Measurements from ENCODE around the gene FUOM. TPM values are rescaled to one million over a fixed set of nuclear protein-coding genes. Genes with fewer than 3 reads are reported as not detected.

The FUOM gene
- total and polyA plus RNA-seq, 12 donors: 4.8 to 47.9 (median 15.8) TPM

DNA sequence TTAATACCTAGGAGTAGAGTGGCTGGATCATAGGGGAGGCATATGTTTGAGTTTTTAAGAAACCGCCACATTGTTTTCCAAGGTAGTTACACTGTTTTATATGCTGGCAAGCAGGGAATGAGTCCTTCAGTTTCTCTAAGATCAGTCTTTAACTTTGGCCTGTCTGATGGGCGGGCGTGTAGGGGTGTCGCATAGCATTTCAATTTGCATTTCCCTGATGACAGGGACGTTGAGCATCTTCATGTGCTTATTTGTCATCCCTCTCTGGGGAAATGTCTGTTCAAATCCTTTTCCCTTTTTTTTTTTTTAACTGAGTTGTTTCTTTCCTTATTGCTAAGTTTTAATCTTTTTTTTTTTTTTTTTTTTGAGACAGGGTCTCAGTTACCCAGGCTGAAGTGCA, 46.0 kb upstream of the FUOM start:
- intact Hi-C loops (cut with DNase I): no loop called here
- Histone ChIP-seq H3K9me3 (replicated peaks in 1 of 3) (no peaks in the 10 kb centered on the region), H3K4me3 (no peak overlapping the region), H3K27ac (no peak overlapping the region), H3K4me1 (replicated peaks in 1 of 2) (peaks cover 9 to 13% of the 10 kb centered on the region in 2 donors), H3K36me3 (replicated peaks in 1 of 2) (peaks cover 0 to 41% of the 10 kb centered on the region in 2 donors), H3K27me3 (no peaks in the 10 kb centered on the region)
- TF ChIP-seq CTCF (IDR thresholded peaks at IDR 0.05) (no peak), POLR2A (IDR thresholded peaks at IDR 0.05) (no peak)
- peak in 1 of 7 donors; percentile 17 for DNase-seq
- 93 to 97% (median 95%) methylated on average over 5 of the region's 5 CpGs for WGBS, 4 donors

GRCh38 chr10:133403359-133403758, 45.5 kb upstream of the FUOM start:
- DNase-seq: peak in 2 of 7 donors; percentile 13 to 35
- 87 to 91% (median 88%) methylated on average over 16 of the region's 16 CpGs for WGBS, 4 donors
- peaks cover 0 to 45% of the 10 kb centered on the region in 2 donors for H3K36me3 ChIP-seq (replicated peaks in 1 of 2)

DNA sequence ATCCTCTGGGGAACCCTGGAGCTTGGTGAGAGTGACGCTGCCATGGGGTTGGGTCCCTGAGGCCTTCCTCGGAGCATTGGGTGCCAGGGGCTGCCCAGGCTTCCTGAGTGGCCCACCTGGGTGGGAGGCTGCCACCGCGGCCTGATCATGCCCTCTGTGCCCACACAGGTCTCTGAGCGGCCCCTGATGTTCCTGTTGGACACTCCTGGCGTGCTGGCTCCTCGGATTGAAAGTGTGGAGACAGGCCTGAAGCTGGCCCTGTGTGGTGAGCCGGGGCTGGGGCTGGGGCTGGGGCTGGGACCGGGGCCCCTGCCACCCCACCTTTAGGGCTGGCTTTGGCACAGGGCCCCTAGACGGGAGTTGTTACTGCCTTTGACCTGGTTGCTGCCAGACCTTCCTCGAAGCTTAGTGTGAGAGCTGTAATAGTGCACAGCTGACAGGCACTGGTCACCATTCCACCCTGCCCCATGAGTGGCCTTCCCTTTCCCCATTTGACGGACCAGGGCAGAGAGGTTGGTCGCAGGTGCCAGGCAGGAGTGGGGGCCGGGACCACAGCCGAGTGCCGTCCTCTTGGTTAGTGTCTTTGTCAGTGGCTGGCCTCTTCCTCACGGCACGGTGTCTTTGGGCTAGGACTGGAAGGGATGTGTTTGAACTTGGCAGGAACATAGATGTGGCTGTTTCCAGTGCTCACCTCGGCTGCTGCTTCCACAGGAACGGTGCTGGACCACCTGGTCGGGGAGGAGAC, 44.3 kb upstream of the FUOM start:
- WGBS, 4 donors: 92 to 97% (median 94%) methylated on average over 10 to 21 of the region's 21 CpGs
- H3K36me3 ChIP-seq (replicated peaks in 1 of 2): peaks cover 0 to 54% of the 10 kb centered on the region in 2 donors
- H3K27me3 ChIP-seq: no peaks in the 10 kb centered on the region
- DNase-seq: peak in 2 of 7 donors; percentile 19 to 43
- H3K9me3 ChIP-seq (replicated peaks in 1 of 3): no peaks in the 10 kb centered on the region
- intact Hi-C loops (cut with DNase I): no loop called here
- no peak for TF ChIP-seq POLR2A (IDR thresholded peaks at IDR 0.05)
- no peak for TF ChIP-seq CTCF (IDR thresholded peaks at IDR 0.05)
- no peak overlapping the region for H3K4me3 ChIP-seq
- H3K4me1 ChIP-seq (replicated peaks in 1 of 2): peaks cover 9 to 13% of the 10 kb centered on the region in 2 donors
- H3K27ac ChIP-seq: no peak overlapping the region

More at GRCh38 chr10:133403359-133403758, 45.5 kb upstream of the FUOM start:
- Histone ChIP-seq H3K4me1 (replicated peaks in 1 of 2) (peaks cover 9 to 13% of the 10 kb centered on the region in 2 donors), H3K4me3 (no peak overlapping the region), H3K27ac (no peak overlapping the region), H3K9me3 (replicated peaks in 1 of 3) (no peaks in the 10 kb centered on the region), H3K27me3 (no peaks in the 10 kb centered on the region)
- TF ChIP-seq CTCF (IDR thresholded peaks at IDR 0.05): no peak
- no peak for TF ChIP-seq POLR2A (IDR thresholded peaks at IDR 0.05)
- intact Hi-C loops (cut with DNase I): no loop called here

DNA sequence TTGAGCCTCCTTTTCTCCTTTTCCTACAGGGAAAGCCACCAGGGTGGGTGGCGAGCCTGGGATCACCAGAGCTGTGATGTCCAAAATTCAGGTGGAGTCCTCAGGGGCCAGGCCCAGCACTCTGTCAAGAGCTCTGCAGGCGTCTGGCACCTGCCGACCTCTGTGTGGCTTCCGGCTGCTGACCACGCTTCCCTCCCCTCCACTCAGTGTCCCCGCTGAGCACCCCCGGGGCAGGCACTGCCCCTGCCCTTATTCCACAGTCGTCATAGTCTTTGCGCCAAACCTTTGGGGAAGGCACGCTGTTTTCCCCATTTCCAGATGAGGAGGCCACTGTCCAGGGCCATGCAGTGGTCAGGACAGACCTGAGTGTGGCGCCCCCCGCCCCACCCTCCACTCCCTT, 43.7 kb upstream of the FUOM start:
- H3K4me3 ChIP-seq: no peak overlapping the region
- peak overlapping the region in 3 of 5 donors; percentile 35 to 79 (median 63) for H3K27ac ChIP-seq
- intact Hi-C loops (cut with DNase I): no loop called here
- WGBS, 4 donors: 92 to 96% (median 93%) methylated on average over 11 to 12 of the region's 12 CpGs
- H3K36me3 ChIP-seq (replicated peaks in 1 of 2): peaks cover 0 to 54% of the 10 kb centered on the region in 2 donors
- DNase-seq: peak in 3 of 7 donors; percentile 11 to 41 (median 19)
- no peaks in the 10 kb centered on the region for H3K9me3 ChIP-seq (replicated peaks in 1 of 3)
- peaks cover 9 to 13% of the 10 kb centered on the region in 2 donors for H3K4me1 ChIP-seq (replicated peaks in 1 of 2)
- H3K27me3 ChIP-seq: no peaks in the 10 kb centered on the region
- TF ChIP-seq CTCF (IDR thresholded peaks at IDR 0.05): no peak
- no peak for TF ChIP-seq POLR2A (IDR thresholded peaks at IDR 0.05)
